Stimulated activated effector memory CD8-positive, alpha-beta T cell treated with anti-CD3 and anti-CD28 coated beads, Interleukin-12 subunit alpha, Interleukin-12 subunit beta, amount 100 ng/mL, for 72 hours (primary cell): ENCODE results near the gene TES.
"Not testable (repeated sequence)": the region's sequence is repeated elsewhere in the genome, so short reads cannot be mapped to it uniquely, and the experiment has no call there.

Experiments used
- ATAC-seq: fragments of 150-1000 bp; cut with Tn5 transposase; 2 replicates; pipeline ENCODE4 v1.10.0; 2021
- DNase-seq, 2 donors: peaks; one replicate each; pipeline ENCODE4 v3.0.0; 2021 to 2022; ENCODE audit warnings: low spot score in 2 of 2
- H3K27ac Mint-ChIP-seq: one replicate; pipeline ENCODE4 v1.8.0; 2022; ENCODE audit warnings: mild to moderate bottlenecking, mixed read lengths
- H3K36me3 Mint-ChIP-seq: one replicate; pipeline ENCODE4 v1.8.0; 2022; ENCODE audit warnings: mild to moderate bottlenecking, mixed read lengths
- H3K4me1 Mint-ChIP-seq: one replicate; pipeline ENCODE4 v1.8.0; 2022; ENCODE audit warnings: mixed read lengths
- H3K4me3 Mint-ChIP-seq: one replicate; pipeline ENCODE4 v1.8.0; 2022; ENCODE audit warnings: mild to moderate bottlenecking, mixed read lengths
- H3K9me3 Mint-ChIP-seq: one replicate; pipeline ENCODE4 v1.8.0; 2022; ENCODE audit warnings: mixed read lengths

The TES gene, protein sequence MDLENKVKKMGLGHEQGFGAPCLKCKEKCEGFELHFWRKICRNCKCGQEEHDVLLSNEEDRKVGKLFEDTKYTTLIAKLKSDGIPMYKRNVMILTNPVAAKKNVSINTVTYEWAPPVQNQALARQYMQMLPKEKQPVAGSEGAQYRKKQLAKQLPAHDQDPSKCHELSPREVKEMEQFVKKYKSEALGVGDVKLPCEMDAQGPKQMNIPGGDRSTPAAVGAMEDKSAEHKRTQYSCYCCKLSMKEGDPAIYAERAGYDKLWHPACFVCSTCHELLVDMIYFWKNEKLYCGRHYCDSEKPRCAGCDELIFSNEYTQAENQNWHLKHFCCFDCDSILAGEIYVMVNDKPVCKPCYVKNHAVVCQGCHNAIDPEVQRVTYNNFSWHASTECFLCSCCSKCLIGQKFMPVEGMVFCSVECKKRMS

GRCh38 chr7:116210345-116211005, at the start of gene TES:
Gene TES, plus strand, starts transcription at chr7:116210539. Its CDS starts 169 bp downstream, at chr7:116210708.
- H3K4me1 Mint-ChIP-seq = peaks cover 33% of the 10 kb centered on the region
- peak; percentile 60 to 84 for DNase-seq
- H3K4me3 Mint-ChIP-seq = peak within 1 kb of the TSS; percentile 90

DNA sequence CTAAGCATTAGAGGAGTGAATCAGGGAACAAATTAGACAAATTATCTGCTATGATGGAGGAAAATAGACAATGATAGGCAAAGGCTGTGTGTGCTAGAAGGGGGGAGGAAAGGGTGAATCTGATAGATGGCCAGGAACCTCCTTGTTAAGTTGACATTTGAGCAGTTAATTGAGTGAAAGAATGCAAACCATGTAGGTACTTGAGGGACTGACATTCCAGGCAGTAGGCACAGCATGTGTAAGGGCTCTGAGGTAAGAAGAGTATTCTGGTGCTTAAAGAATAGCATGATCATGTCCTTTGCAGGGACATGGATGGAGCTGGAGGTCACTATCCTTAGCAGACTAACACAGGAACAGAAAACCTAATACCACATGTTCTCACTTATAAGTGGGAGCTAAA, 48.6 kb upstream of the TES start:
- DNase-seq = no peak
- no peaks in the 10 kb centered on the region for H3K4me1 Mint-ChIP-seq
- no peaks in the 10 kb centered on the region for H3K9me3 Mint-ChIP-seq
- no peak overlapping the region for H3K27ac Mint-ChIP-seq
- H3K36me3 Mint-ChIP-seq = no peaks in the 10 kb centered on the region
- no peak for ATAC-seq
- H3K4me3 Mint-ChIP-seq = no peak overlapping the region

More at GRCh38 chr7:116210345-116211005, at the start of gene TES:
- peak; percentile 85 for ATAC-seq
- Mint-ChIP-seq H3K36me3 (peaks cover 7% of the 10 kb centered on the region), H3K27ac (peak within 1 kb of the TSS; percentile 97), H3K9me3 (no peaks in the 10 kb centered on the region)

DNA sequence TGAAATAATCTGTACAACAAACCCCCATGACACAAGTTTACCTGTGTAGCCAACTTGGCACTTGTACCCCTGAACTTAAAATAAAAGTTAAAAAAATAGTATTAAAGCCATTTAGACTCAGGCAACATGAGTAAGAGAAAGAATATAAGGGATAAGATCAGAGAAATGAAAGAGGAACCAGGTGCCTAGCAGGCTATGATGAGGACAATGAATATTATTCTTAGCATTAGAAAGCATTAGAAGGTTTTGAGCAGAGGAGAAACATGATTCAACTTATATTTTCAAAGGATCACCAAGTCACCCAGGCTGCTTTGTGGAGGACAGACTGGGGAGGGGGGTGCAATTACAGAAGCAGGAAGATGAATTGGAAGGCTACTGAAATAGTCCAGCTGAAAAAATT, 48.1 kb upstream of the TES start:
- Mint-ChIP-seq H3K27ac (no peak overlapping the region), H3K4me3 (no peak overlapping the region), H3K9me3 (no peaks in the 10 kb centered on the region), H3K36me3 (no peaks in the 10 kb centered on the region), H3K4me1 (peaks cover 3% of the 10 kb centered on the region)
- ATAC-seq (no peak), DNase-seq (no peak)

DNA sequence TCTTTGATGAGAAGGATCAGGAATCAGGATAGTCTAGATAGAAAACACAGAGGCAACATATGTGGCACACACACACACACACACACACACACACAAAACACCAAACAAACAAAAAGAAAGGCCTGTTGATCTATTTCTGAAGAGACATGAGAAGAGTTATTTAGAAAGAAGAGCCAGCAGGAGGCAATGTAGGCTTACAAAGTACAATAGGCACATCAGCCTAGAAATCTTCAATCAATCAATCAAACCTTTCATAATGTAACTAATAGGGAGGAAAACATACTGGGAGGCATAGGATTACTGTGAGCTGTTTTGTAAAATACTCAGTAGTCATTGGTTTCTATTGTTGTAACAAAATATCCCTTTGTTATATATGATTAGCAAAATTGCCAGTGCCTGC, 47.3 kb upstream of the TES start:
- Mint-ChIP-seq H3K9me3 (no peaks in the 10 kb centered on the region), H3K4me1 (peaks cover 6% of the 10 kb centered on the region), H3K36me3 (no peaks in the 10 kb centered on the region), H3K27ac (no peak overlapping the region), H3K4me3 (no peak overlapping the region)
- ATAC-seq = no peak
- no peak for DNase-seq

DNA sequence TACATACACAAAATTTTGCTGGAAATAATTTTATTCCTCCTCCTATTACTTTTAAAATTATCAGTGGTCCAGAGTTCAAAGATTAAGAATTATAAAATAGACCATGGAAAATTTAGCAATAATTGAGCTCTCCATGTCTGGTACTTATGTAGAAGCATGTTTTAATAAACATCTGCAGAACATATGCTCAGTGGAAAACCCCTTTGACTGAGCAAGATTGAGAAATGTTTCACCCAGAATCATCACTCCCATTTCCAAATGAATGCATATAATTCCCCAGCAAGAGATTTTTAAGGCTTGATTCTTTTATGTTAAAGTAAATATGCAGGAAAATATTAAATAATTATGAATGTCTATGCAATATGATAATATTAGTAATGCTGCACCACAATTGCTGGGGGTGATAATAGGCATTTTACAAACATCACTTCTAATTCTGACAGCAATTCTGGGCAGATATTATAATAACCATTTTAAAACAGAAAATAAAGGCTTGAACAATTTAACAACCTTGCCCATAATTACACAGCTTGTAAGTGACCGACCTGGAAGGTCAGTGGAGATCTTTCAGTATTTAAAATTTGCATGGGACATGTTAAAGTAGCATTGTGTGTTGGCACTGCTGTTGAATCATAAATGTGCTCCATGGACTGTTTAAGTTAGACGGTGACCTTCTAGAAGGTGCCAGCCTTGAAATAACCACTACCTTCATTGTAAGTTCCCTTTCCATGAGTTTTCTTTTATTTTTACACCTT, 45.6 kb upstream of the TES start:
- Mint-ChIP-seq H3K36me3 (no peaks in the 10 kb centered on the region), H3K27ac (no peak overlapping the region), H3K4me3 (no peak overlapping the region), H3K4me1 (peaks cover 6% of the 10 kb centered on the region), H3K9me3 (no peaks in the 10 kb centered on the region)
- no peak for DNase-seq
- ATAC-seq = no peak

DNA sequence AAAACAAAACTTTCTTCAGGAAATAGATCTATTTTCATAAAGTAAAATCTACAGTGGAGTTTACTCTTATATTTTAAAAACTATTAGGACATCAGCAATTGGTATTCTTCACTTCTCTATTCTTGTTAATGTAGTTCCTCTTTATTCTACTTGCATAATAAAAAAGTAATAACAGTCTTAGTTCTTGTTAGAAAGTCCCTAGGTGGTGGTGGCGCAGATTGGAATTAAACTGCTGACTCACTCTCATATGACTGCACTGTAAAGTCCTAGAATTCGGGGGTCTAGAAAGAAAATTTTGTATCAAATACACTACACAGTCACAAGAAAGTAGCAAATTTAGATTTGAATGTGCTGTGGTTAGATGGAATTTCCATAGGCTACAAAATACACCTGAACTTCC, 44.6 kb upstream of the TES start:
- no peaks in the 10 kb centered on the region for H3K36me3 Mint-ChIP-seq
- no peak overlapping the region for H3K27ac Mint-ChIP-seq
- ATAC-seq (no peak), DNase-seq (no peak)
- peaks cover 6% of the 10 kb centered on the region for H3K4me1 Mint-ChIP-seq
- no peak overlapping the region for H3K4me3 Mint-ChIP-seq
- H3K9me3 Mint-ChIP-seq = no peaks in the 10 kb centered on the region

GRCh38 chr7:116166156-116166555, 44.2 kb upstream of the TES start:
- Mint-ChIP-seq H3K27ac (no peak overlapping the region), H3K4me1 (peaks cover 6% of the 10 kb centered on the region), H3K36me3 (no peaks in the 10 kb centered on the region), H3K9me3 (no peaks in the 10 kb centered on the region), H3K4me3 (no peak overlapping the region)
- ATAC-seq = no peak
- no peak for DNase-seq

- DNase-seq = no peak
- no peaks in the 10 kb centered on the region for H3K9me3 Mint-ChIP-seq
- no peak overlapping the region for H3K4me3 Mint-ChIP-seq
- peaks cover 6% of the 10 kb centered on the region for H3K4me1 Mint-ChIP-seq
- ATAC-seq = peak; percentile 80
- no peaks in the 10 kb centered on the region for H3K36me3 Mint-ChIP-seq
- H3K27ac Mint-ChIP-seq = no peak overlapping the region
Observed at GRCh38 chr7:116167177-116167576, 43.2 kb upstream of the TES start.

DNA sequence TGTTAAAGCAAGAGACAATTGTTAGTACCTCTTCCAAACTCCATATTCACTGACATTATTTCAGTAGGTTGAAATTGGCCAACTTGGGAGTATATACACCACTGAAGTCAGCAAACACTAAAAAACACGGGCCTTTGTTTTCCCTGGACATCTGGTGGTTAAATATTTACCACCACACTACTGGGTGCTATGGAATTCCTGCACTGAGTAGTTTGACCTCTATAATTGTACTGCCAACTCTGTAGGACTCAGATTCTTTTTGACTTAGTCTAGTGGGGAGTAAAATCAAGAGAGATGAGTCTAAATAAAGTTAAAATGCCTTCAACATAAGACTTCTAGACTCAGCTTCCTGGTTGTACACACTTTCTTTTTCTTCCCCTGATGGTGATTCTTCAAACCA, 41.3 kb upstream of the TES start:
- H3K9me3 Mint-ChIP-seq = no peaks in the 10 kb centered on the region
- no peak overlapping the region for H3K4me3 Mint-ChIP-seq
- H3K4me1 Mint-ChIP-seq = peaks cover 6% of the 10 kb centered on the region
- no peak overlapping the region for H3K27ac Mint-ChIP-seq
- H3K36me3 Mint-ChIP-seq = no peaks in the 10 kb centered on the region
- ATAC-seq (no peak), DNase-seq (no peak)

GRCh38 chr7:116170180-116170579, 40.2 kb upstream of the TES start:
- Mint-ChIP-seq H3K4me1 (peaks cover 6% of the 10 kb centered on the region), H3K9me3 (no peaks in the 10 kb centered on the region), H3K36me3 (no peaks in the 10 kb centered on the region), H3K4me3 (no peak overlapping the region), H3K27ac (no peak overlapping the region)
- ATAC-seq (no peak), DNase-seq (no peak)

DNA sequence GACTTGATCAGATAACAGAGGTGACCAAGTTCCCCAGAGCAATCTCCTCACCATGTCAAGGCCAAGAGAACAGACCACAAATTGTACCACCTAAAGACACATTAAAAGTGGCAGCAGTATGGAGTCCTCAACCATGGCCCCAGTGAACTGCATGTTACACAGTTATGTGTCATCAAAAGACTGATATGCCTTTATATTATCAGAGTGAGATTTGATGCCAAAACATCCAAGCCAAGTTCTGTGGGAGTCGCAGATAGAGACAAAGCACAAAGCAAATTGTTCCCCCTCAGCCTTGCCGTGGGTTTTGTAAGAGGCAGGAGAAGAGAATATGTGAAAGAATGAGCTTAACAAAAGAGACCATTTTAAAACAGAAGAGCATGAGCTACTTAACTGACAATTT, 39.2 kb upstream of the TES start:
- H3K9me3 Mint-ChIP-seq = no peaks in the 10 kb centered on the region
- no peak overlapping the region for H3K4me3 Mint-ChIP-seq
- H3K27ac Mint-ChIP-seq = no peak overlapping the region
- peaks cover 6% of the 10 kb centered on the region for H3K4me1 Mint-ChIP-seq
- H3K36me3 Mint-ChIP-seq = no peaks in the 10 kb centered on the region
- DNase-seq (no peak), ATAC-seq (peak; percentile 57)

- no peaks in the 10 kb centered on the region for H3K36me3 Mint-ChIP-seq
- no peaks in the 10 kb centered on the region for H3K9me3 Mint-ChIP-seq
- H3K4me1 Mint-ChIP-seq = peaks cover 2% of the 10 kb centered on the region
Observed at GRCh38 chr7:116172353-116172752, 38.0 kb upstream of the TES start.

DNA sequence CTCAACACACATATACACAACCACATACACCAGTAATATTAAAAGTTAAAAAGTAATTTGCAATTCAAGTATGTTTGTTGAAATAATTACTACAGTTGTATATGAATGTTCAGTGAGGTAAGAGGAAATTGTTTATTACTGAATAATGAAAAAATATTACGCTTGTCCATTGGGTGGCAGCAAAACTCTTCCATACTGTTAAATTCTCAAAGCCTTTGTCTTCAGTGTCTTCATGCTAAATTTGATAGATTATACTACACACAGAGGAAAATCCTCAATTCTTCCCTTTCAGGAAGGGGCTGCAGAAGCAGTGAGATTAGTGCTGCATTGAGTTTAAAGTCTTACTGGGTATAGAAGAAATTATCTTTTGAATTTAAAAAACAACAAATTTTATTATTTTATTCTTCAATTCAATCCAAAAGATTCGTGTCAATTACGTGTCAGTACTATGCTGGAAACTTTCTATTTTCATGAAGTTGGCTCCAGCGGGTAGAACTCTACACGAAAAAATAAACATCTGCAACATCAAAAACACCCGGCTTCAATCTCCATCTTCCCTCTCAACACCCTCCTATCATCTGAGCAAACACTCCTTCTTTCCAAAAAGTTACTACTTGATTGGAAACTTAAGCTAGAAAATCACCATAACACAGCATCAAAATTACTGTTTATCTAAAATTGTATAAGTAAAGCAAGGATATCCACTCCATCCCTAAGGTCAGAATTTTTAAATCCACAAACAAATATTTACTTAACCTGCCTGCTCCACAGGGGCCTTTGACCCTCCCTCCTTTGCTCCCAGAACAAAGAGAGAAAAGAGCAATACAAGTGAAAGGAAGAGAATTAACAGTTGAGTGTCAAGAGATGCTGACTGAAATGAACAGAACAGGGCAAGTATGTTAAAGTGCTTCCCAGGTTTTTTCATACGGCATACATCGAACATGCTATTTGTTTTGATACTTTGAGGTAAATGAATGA, 37.0 kb upstream of the TES start:
- no peaks in the 10 kb centered on the region for H3K9me3 Mint-ChIP-seq
- no peak for ATAC-seq

More at GRCh38 chr7:116172353-116172752, 38.0 kb upstream of the TES start:
- no peak for DNase-seq
- Mint-ChIP-seq H3K4me3 (no peak overlapping the region), H3K27ac (no peak overlapping the region)
- no peak for ATAC-seq

GRCh38 chr7:116175095-116175494, 35.2 kb upstream of the TES start:
- not testable (repeated sequence) for H3K27ac Mint-ChIP-seq, H3K4me3 Mint-ChIP-seq, ATAC-seq, H3K36me3 Mint-ChIP-seq, H3K9me3 Mint-ChIP-seq, DNase-seq, H3K4me1 Mint-ChIP-seq

More for the DNA sequence above, 37.0 kb upstream of the TES start:
- DNase-seq = no peak
- H3K4me3 Mint-ChIP-seq = no peak overlapping the region
- H3K27ac Mint-ChIP-seq = no peak overlapping the region
- H3K36me3 Mint-ChIP-seq = no peaks in the 10 kb centered on the region
- H3K4me1 Mint-ChIP-seq = no peaks in the 10 kb centered on the region
